Esophagus squamous epithelium (tissue), 5 donors: ENCODE measurements around the gene ZMYND8. TPM values are rescaled to one million over a fixed set of nuclear protein-coding genes. Genes with fewer than 3 reads are reported as not detected.

Experiments used
- DNase-seq: peaks from one replicate; lab custom pipeline; 2025; lab: John Stamatoyannopoulos, UW
- H3K27ac ChIP-seq, 4 donors: fragments of 200-600 bp; sonication (generic); one replicate each; pipeline ENCODE4 v1.5.1; 2016 to 2019; ENCODE audit warnings: mild to moderate bottlenecking in 1 of 4
- H3K27me3 ChIP-seq, 4 donors: fragments of 200-600 bp; sonication (generic); 1 replicate in 3 of 4; 2 replicates in 1 of 4; pipeline versions ENCODE4 v1.5.1 to v1.6.0; 2017 to 2021; ENCODE audit warnings: antibody characterized with exemption in 1 of 4
- H3K36me3 ChIP-seq, 3 donors: fragments of 200-600 bp; sonication (generic); one replicate each; pipeline ENCODE4 v1.5.1; 2016 to 2019
- H3K4me1 ChIP-seq, 3 donors: fragments of 200-600 bp; sonication (generic); one replicate each; pipeline ENCODE4 v1.5.1; 2017 to 2019
- H3K4me3 ChIP-seq, 4 donors: fragments of 200-600 bp; sonication (generic); 1 replicate in 3 of 4; 2 replicates in 1 of 4; pipeline ENCODE4 v1.5.1; 2016 to 2019; ENCODE audit warnings: mild to moderate bottlenecking in 2 of 4, moderate library complexity in 1 of 4
- H3K9me3 ChIP-seq, 3 donors: fragments of 200-600 bp; sonication (generic); one replicate each; pipeline ENCODE4 v1.5.1; 2016 to 2019
- CTCF ChIP-seq, 6 experiments: fragments of 450-650 bp in 4 of 6; fragments of 200-600 bp in 2 of 6; sonication (generic) in 2 of 6; IDR thresholded peaks; one replicate each; pipeline ENCODE4 v1.5.1; 2016 to 2019; ENCODE audit warnings: antibody characterized with exemption in 6 of 6, mild to moderate bottlenecking in 4 of 6, moderate library complexity in 4 of 6
- POLR2A ChIP-seq, 4 donors: fragments of 450-650 bp; IDR thresholded peaks; one replicate each; pipeline ENCODE4 v1.6.1; 2017; ENCODE audit warnings: antibody characterized with exemption in 4 of 4, mild to moderate bottlenecking in 4 of 4, moderate library complexity in 3 of 4
- WGBS, 2 donors: methylation state at CpG; one replicate each; pipeline ENCODE4 v1.1.5; 2018; 5-methylcytosine and 5-hydroxymethylcytosine counted together
- intact Hi-C: fragments of 100-400 bp; cut with DNase I; formaldehyde crosslinking; loops from one replicate; pipeline ENCODE4 v1.15.0; 2022
- total RNA-seq, 4 donors: library from RNA; depleted of rRNA; stranded (reverse); fragments of >200 nt; gene quantifications; one replicate each; pipeline ENCODE4 v1.1.0, GENCODE V29; 2016
- donor health status: DM: yes; HTN: yes; CAD: no.

ZMYND8 gene
- 10 to 100 TPM; 21.5 to 26.3 (median 24.3) TPM for total RNA-seq

- no peak for TF ChIP-seq CTCF (IDR thresholded peaks at IDR 0.05)
- TF ChIP-seq POLR2A (IDR thresholded peaks at IDR 0.05), result peak in 1 of 4 donors; percentile 41
- intact Hi-C loops, result loop anchor here (5.0 kb wide), 1 partner anchor 39 kb away; no protein-coding TSS in a partner anchor
- no peaks in the 10 kb centered on the region for H3K9me3 ChIP-seq
- H3K36me3 ChIP-seq, result no peaks in the 10 kb centered on the region
- H3K4me1 ChIP-seq, result peaks cover 81 to 100% (median 91%) of the 10 kb centered on the region in 3 donors
- peak; percentile 49 for DNase-seq
- H3K27ac ChIP-seq, result peak within 1 kb of the TSS; percentile 97 to 100 (median 100)
- peak within 1 kb of the TSS in 3 of 4 donors; percentile 26 to 49 (median 27) for H3K4me3 ChIP-seq
- no peaks in the 10 kb centered on the region for H3K27me3 ChIP-seq
- 0 to 5% methylated on average over 19 to 21 of the region's 21 CpGs for WGBS, 2 donors
Observed at GRCh38 chr20:47356526-47357295, at the start of gene ZMYND8. TSS of gene ZMYND8 (minus strand) at chr20:47356699. CDS start at chr20:47356670, 29 bp downstream.

- H3K27ac ChIP-seq, result no peak overlapping the region
- H3K36me3 ChIP-seq, result no peaks in the 10 kb centered on the region
- no peak for TF ChIP-seq POLR2A (IDR thresholded peaks at IDR 0.05)
- no peak for TF ChIP-seq CTCF (IDR thresholded peaks at IDR 0.05)
- no peak overlapping the region for H3K4me3 ChIP-seq
- H3K4me1 ChIP-seq, result peaks cover 0 to 14% (median 0%) of the 10 kb centered on the region in 3 donors
- no peak for DNase-seq
- no peaks in the 10 kb centered on the region for H3K9me3 ChIP-seq
- intact Hi-C loops, result no loop called here
- 62 to 83% methylated on average over 4 of the region's 4 CpGs for WGBS, 2 donors
- H3K27me3 ChIP-seq, result no peaks in the 10 kb centered on the region
Observed at GRCh38 chr20:47405775-47406325, 49.4 kb upstream of the ZMYND8 start.

GRCh38 chr20:47400685-47401084 lies 44.2 kb upstream of the ZMYND8 start:
- intact Hi-C loops, result no loop called here
- WGBS, 2 donors, result 93 to 100% methylated on average over 5 of the region's 5 CpGs
- TF ChIP-seq POLR2A (IDR thresholded peaks at IDR 0.05), result no peak
- TF ChIP-seq CTCF (IDR thresholded peaks at IDR 0.05), result no peak
- H3K36me3 ChIP-seq, result no peaks in the 10 kb centered on the region
- peaks cover 0 to 3% (median 0%) of the 10 kb centered on the region in 3 donors for H3K9me3 ChIP-seq
- no peak overlapping the region for H3K27ac ChIP-seq
- no peak for DNase-seq
- no peaks in the 10 kb centered on the region for H3K4me1 ChIP-seq
- no peaks in the 10 kb centered on the region for H3K27me3 ChIP-seq
- H3K4me3 ChIP-seq, result no peak overlapping the region

DNA sequence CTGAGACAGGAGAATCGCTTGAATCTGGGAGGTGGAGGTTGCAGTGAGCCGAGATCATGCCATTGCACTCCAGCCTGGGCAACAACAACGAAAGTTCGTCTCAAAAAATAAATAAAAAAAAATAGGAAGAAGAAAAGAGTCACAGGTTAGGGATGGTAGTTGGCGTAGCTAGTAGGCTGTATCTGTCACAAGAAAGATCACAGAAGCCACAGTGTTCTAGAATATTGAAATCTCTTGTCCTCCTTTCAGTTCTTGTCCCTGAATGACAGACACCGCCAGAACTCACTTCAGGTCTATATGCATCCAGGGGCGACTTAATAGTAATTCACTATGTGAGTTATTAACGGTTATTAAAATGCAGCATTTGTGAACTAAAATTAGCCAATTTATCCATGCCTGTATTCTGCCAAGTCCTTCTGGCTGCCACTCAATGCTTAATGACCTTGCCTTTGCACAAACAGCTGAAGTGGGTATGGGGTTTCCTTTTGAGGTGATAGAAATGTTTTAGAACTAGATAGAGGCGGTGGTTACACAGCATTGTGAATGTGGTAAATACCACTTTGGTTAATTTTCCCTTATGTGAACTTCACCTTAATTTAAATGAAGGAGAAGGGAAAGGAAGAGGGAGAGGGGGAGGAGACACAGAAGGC lies 41.3 kb upstream of the ZMYND8 start:
- no peaks in the 10 kb centered on the region for H3K36me3 ChIP-seq
- no peaks in the 10 kb centered on the region for H3K27me3 ChIP-seq
- H3K4me1 ChIP-seq, result peaks cover 0 to 5% (median 1%) of the 10 kb centered on the region in 3 donors
- peaks cover 0 to 3% (median 0%) of the 10 kb centered on the region in 3 donors for H3K9me3 ChIP-seq
- no peak for TF ChIP-seq CTCF (IDR thresholded peaks at IDR 0.05)
- no peak for TF ChIP-seq POLR2A (IDR thresholded peaks at IDR 0.05)
- H3K4me3 ChIP-seq, result no peak overlapping the region
- H3K27ac ChIP-seq, result no peak overlapping the region
- DNase-seq, result no peak
- intact Hi-C loops, result loop anchor here (10.0 kb wide), 1 partner anchor 217 kb away; no protein-coding TSS in a partner anchor
- WGBS, 2 donors, result 78 to 81% methylated on average over 9 of the region's 9 CpGs
